ENCODE results near the gene OR5M10.
"Not testable (repeated sequence)": the region's sequence is repeated elsewhere in the genome, so short reads cannot be mapped to it uniquely, and the experiment has no call there.

Gene OR5M10

DNA sequence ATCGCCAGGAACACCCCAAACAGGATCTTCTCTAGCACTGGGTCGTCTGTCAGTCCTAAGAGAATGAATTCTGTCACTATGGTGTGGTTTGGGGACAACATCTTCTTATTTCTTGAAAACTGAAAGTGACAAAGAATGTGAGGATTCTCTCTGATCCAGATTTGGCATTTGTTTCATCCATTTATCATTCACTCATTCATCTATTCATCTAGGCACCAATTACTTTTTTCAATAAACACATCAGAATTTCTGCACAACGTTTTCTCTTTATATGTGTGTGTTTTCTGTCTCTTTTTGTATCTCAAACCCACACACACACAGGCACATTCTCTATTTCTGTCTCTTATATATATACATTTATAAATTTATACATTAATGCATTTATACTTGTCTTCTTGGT, at the start of gene OR5M10:
Gene OR5M10 (minus strand): TSS at position 101 of the 400 bp plus-strand sequence. CDS start 0 bp downstream, at position 101.
- DNase-seq: no peak

GRCh38 chr11:56625946-56626345, 48.4 kb upstream of the OR5M10 start:
- DNase-seq: no peak

DNA sequence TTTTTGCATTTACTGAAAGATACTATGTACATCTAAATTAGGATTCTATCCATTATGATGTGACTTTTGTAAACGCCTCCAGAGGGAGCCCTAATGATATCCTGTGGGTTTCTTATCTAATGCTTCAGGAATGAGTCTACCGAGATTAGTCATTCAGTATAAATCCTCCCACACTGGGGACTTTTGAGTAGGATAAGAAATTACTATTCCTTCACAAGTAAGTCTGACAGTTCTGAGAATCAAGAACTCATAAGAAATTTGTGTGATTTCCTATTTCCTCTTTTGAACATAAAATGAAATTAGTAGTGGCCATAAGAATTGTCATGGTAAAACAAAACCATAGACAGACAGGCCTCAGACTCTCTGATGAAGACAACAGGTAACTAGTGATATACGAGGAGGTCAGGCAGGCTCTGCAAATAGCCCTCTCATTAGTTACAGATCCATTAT, 47.2 kb upstream of the OR5M10 start:
- no peak for DNase-seq

DNA sequence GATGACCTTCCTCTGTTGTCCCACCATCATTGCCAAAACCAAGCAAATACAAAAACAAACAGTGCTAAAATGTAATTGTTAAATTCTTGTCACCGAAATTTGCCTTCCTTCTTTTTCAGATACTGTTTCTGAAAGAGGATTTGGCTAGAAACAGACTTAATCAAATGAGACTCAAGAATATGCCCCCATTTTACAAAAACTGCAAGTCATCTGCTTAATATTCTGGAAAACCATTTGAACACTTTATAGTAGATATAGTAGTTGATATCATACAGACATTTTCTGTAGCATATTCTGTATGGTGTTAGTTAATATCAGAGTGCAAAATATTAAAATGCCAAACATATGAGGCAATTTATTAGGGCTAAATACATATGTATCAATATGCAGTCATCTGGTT, 33.7 kb upstream of the OR5M10 start:
- DNase-seq: no peak

GRCh38 chr11:56592088-56592717, 14.7 kb upstream of the OR5M10 start:
- DNase-seq: not testable (repeated sequence)

- no peak for DNase-seq
Observed at GRCh38 chr11:56558574-56558973, 18.9 kb downstream of the OR5M10 start.

DNA sequence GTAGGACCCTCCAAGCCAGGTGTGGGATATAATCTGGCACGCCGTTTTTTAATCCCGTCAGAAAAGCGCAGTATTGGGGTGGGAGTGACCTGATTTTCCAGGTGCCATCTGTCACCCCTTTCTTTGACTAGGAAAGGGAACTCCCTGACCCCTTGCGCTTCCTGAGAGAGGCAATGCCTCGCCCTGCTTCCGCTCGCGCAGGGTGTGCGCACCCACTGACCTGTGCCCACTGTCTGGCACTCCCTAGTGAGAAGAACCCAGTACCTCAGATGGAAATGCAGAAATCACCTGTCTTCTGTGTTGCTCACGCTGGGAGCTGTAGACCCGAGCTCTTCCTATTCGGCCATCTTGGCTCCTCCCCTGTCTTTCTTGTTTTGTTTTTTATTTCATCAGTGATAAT, 22.8 kb downstream of the OR5M10 start:
- DNase-seq: not testable (repeated sequence)

- no peak for DNase-seq
Observed at GRCh38 chr11:56545531-56545930, 32.0 kb downstream of the OR5M10 start.

GRCh38 chr11:56543739-56544138, 33.8 kb downstream of the OR5M10 start:
- DNase-seq: no peak

DNA sequence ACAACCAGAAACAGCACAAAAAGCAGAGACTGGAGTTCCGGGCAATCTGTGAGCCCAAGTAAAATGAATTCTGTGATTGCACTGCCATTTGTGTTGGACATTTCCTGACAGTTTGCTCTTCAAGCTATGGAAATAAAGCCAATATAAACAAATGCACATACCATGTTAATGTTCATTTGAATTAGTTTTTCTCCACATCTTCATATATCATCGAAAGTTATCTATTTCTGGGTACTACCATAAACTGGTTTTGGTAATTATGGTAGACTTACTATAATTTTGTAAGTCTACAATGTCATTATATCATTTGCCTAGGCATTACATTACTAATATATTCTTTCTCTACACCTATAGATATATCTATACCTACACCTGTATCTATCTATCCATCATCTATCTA, 34.4 kb downstream of the OR5M10 start, which contains the start of gene OR5M11:
Gene OR5M11 (minus strand): TSS at position 101 of the 400 bp plus-strand sequence. CDS start 0 bp downstream, at position 101.
- no peak for DNase-seq

- no peak for DNase-seq
Observed at GRCh38 chr11:56533054-56533740, 44.3 kb downstream of the OR5M10 start.

- no peak for DNase-seq
Observed at GRCh38 chr11:56531856-56532255, 45.7 kb downstream of the OR5M10 start.

All from C1 segment of cervical spinal cord (tissue), 14 donors.